Subcutaneous abdominal adipose tissue (tissue), 5 donors: ENCODE measurements around the gene XAF1.

Experiments used
- H3K27ac ChIP-seq: one replicate; pipeline ENCODE4 v1.7.0; 2013; ENCODE audit warnings: low read depth, mild to moderate bottlenecking, inconsistent platforms, low read length, moderate library complexity
- H3K27me3 ChIP-seq, 5 donors: one replicate each; pipeline ENCODE4 v1.7.0; 2013; ENCODE audit warnings: low read length in 5 of 5, inconsistent platforms in 1 of 5; ENCODE audit not compliant: control insufficient read depth in 5 of 5, insufficient read depth in 4 of 5
- H3K36me3 ChIP-seq, 5 donors: one replicate each; pipeline ENCODE4 v1.7.0; 2013; ENCODE audit warnings: low read length in 5 of 5; ENCODE audit not compliant: control insufficient read depth in 5 of 5, insufficient read depth in 5 of 5
- H3K4me1 ChIP-seq, 5 donors: one replicate each; pipeline ENCODE4 v1.7.0; 2013; ENCODE audit warnings: low read length in 5 of 5, mild to moderate bottlenecking in 3 of 5, moderate library complexity in 1 of 5; ENCODE audit not compliant: control insufficient read depth in 5 of 5, insufficient read depth in 5 of 5
- H3K4me3 ChIP-seq, 5 donors: one replicate each; pipeline ENCODE4 v1.7.0; 2013; ENCODE audit warnings: low read length in 5 of 5, low read depth in 1 of 5
- H3K9ac ChIP-seq, 5 donors: one replicate each; pipeline ENCODE4 v1.7.0; 2013; ENCODE audit warnings: low read length in 5 of 5, mild to moderate bottlenecking in 4 of 5, moderate library complexity in 3 of 5
- H3K9me3 ChIP-seq, 5 donors: one replicate each; pipeline ENCODE4 v1.7.0; 2013; ENCODE audit warnings: low read length in 5 of 5; ENCODE audit not compliant: control insufficient read depth in 5 of 5
- donor health status: healthy.
- donor health status: healthy.
- donor health status: healthy.
- donor health status: healthy.
- donor health status: healthy.

The XAF1 gene

GRCh38 chr17:6752068-6752909 is 3.6 kb upstream of the XAF1 start:
- peak overlapping the region in 2 of 5 donors; percentile 26 to 42 for H3K9ac ChIP-seq
- no peaks in the 10 kb centered on the region for H3K36me3 ChIP-seq
- peaks cover 2 to 58% (median 45%) of the 10 kb centered on the region in 5 donors for H3K4me1 ChIP-seq
- peak overlapping the region in 1 of 5 donors; percentile 13 for H3K4me3 ChIP-seq
- H3K27ac ChIP-seq = peak overlapping the region; percentile 81
- H3K27me3 ChIP-seq = no peaks in the 10 kb centered on the region
- H3K9me3 ChIP-seq = no peaks in the 10 kb centered on the region

- H3K4me1 ChIP-seq = peaks cover 2 to 65% (median 46%) of the 10 kb centered on the region in 5 donors
- peak overlapping the region; percentile 81 for H3K27ac ChIP-seq
- peaks cover 0 to 2% (median 2%) of the 10 kb centered on the region in 5 donors for H3K36me3 ChIP-seq
- no peaks in the 10 kb centered on the region for H3K9me3 ChIP-seq
- peak overlapping the region in 1 of 5 donors; percentile 13 for H3K4me3 ChIP-seq
- peak overlapping the region in 1 of 5 donors; percentile 42 for H3K9ac ChIP-seq
- H3K27me3 ChIP-seq = no peaks in the 10 kb centered on the region
Observed at GRCh38 chr17:6753006-6753445, 2.8 kb upstream of the XAF1 start.

GRCh38 chr17:6753546-6753945 is 2.3 kb upstream of the XAF1 start:
- peak overlapping the region; percentile 81 for H3K27ac ChIP-seq
- no peaks in the 10 kb centered on the region for H3K27me3 ChIP-seq
- peak overlapping the region in 2 of 5 donors; percentile 6 to 25 for H3K4me3 ChIP-seq
- peaks cover 0 to 8% (median 5%) of the 10 kb centered on the region in 5 donors for H3K36me3 ChIP-seq
- H3K4me1 ChIP-seq = peaks cover 2 to 70% (median 46%) of the 10 kb centered on the region in 5 donors
- H3K9ac ChIP-seq = peak overlapping the region in 1 of 5 donors; percentile 32
- no peaks in the 10 kb centered on the region for H3K9me3 ChIP-seq

- Histone ChIP-seq H3K27ac (peak overlapping the region; percentile 86), H3K4me3 (peak overlapping the region; percentile 84 to 98 (median 89)), H3K4me1 (peaks cover 2 to 76% (median 46%) of the 10 kb centered on the region in 5 donors), H3K36me3 (peaks cover 0 to 24% (median 18%) of the 10 kb centered on the region in 5 donors), H3K9me3 (no peaks in the 10 kb centered on the region), H3K27me3 (no peaks in the 10 kb centered on the region), H3K9ac (peak overlapping the region; percentile 72 to 95 (median 84))
Observed at GRCh38 chr17:6755281-6755680, 565 bp upstream of the XAF1 start.

GRCh38 chr17:6756425-6757031 is 682 bp downstream of the XAF1 start:
- peak overlapping the region; percentile 86 for H3K27ac ChIP-seq
- H3K4me3 ChIP-seq = peak overlapping the region; percentile 84 to 98 (median 89)
- peak overlapping the region; percentile 72 to 95 (median 84) for H3K9ac ChIP-seq
- no peaks in the 10 kb centered on the region for H3K9me3 ChIP-seq
- H3K36me3 ChIP-seq = peaks cover 0 to 34% (median 28%) of the 10 kb centered on the region in 5 donors
- H3K27me3 ChIP-seq = no peaks in the 10 kb centered on the region
- H3K4me1 ChIP-seq = peaks cover 2 to 65% (median 45%) of the 10 kb centered on the region in 5 donors

GRCh38 chr17:6757747-6758146 is 1.9 kb downstream of the XAF1 start:
- peaks cover 2 to 53% (median 33%) of the 10 kb centered on the region in 5 donors for H3K4me1 ChIP-seq
- H3K4me3 ChIP-seq = peak overlapping the region in 1 of 5 donors; percentile 98
- no peaks in the 10 kb centered on the region for H3K9me3 ChIP-seq
- no peak overlapping the region for H3K9ac ChIP-seq
- H3K27ac ChIP-seq = no peak overlapping the region
- H3K36me3 ChIP-seq = peaks cover 0 to 47% (median 40%) of the 10 kb centered on the region in 5 donors
- no peaks in the 10 kb centered on the region for H3K27me3 ChIP-seq

- Histone ChIP-seq H3K9ac (no peak overlapping the region), H3K36me3 (peaks cover 26 to 83% (median 73%) of the 10 kb centered on the region in 5 donors), H3K27ac (no peak overlapping the region), H3K4me1 (peaks cover 0 to 24% (median 6%) of the 10 kb centered on the region in 5 donors), H3K27me3 (no peaks in the 10 kb centered on the region), H3K4me3 (no peak overlapping the region), H3K9me3 (peaks cover 0 to 11% (median 0%) of the 10 kb centered on the region in 5 donors)
Observed at GRCh38 chr17:6761779-6762178, 5.9 kb downstream of the XAF1 start.

- Histone ChIP-seq H3K27ac (no peak overlapping the region), H3K27me3 (no peaks in the 10 kb centered on the region), H3K4me3 (no peak overlapping the region), H3K9ac (no peak overlapping the region), H3K9me3 (peaks cover 7 to 37% (median 10%) of the 10 kb centered on the region in 5 donors), H3K4me1 (no peaks in the 10 kb centered on the region), H3K36me3 (peaks cover 74 to 93% (median 89%) of the 10 kb centered on the region in 5 donors)
Observed at GRCh38 chr17:6768447-6768846, 12.6 kb downstream of the XAF1 start.

GRCh38 chr17:6772016-6772415 is 16.2 kb downstream of the XAF1 start:
- H3K9ac ChIP-seq = no peak overlapping the region
- peaks cover 53 to 64% (median 61%) of the 10 kb centered on the region in 5 donors for H3K36me3 ChIP-seq
- H3K27me3 ChIP-seq = peaks cover 0 to 10% (median 5%) of the 10 kb centered on the region in 5 donors
- peaks cover 7 to 43% (median 20%) of the 10 kb centered on the region in 5 donors for H3K9me3 ChIP-seq
- no peak overlapping the region for H3K4me3 ChIP-seq
- H3K27ac ChIP-seq = no peak overlapping the region
- H3K4me1 ChIP-seq = peaks cover 0 to 5% (median 0%) of the 10 kb centered on the region in 5 donors
